SU-DHL-6 (cell line): ENCODE results near the gene DLST.

Source experiments
- EZH2phosphoT487 ChIP-seq: fragments of 200-600 bp; sonication (generic), shearing (Covaris generic); conservative IDR thresholded peaks from 2 replicates; pipeline ENCODE4 v1.6.1; 2018; ENCODE audit warnings: mild to moderate bottlenecking, antibody characterized with exemption, low read length, moderate library complexity, mixed read lengths
- TF ChIP-seq, protein P1 (sequence below): fragments of 200-600 bp; sonication (generic); IDR thresholded peaks from one replicate; pipeline ENCODE4 v1.5.1; 2017; ENCODE audit warnings: antibody characterized with exemption, mild to moderate bottlenecking, low read length, moderate library complexity; ENCODE audit not compliant: insufficient read depth, poor library complexity, severe bottlenecking

- TF ChIP-seq, protein P1, sequence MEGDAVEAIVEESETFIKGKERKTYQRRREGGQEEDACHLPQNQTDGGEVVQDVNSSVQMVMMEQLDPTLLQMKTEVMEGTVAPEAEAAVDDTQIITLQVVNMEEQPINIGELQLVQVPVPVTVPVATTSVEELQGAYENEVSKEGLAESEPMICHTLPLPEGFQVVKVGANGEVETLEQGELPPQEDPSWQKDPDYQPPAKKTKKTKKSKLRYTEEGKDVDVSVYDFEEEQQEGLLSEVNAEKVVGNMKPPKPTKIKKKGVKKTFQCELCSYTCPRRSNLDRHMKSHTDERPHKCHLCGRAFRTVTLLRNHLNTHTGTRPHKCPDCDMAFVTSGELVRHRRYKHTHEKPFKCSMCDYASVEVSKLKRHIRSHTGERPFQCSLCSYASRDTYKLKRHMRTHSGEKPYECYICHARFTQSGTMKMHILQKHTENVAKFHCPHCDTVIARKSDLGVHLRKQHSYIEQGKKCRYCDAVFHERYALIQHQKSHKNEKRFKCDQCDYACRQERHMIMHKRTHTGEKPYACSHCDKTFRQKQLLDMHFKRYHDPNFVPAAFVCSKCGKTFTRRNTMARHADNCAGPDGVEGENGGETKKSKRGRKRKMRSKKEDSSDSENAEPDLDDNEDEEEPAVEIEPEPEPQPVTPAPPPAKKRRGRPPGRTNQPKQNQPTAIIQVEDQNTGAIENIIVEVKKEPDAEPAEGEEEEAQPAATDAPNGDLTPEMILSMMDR, result no peak
- TF ChIP-seq EZH2phosphoT487, result no peak
These were observed 11.9 kb downstream of the DLST start for GRCh38 chr14:74893614-74894091.
